Measurements from ENCODE around the gene SSU72.
"Not testable (repeated sequence)": the region's sequence is repeated elsewhere in the genome, so short reads cannot be mapped to it uniquely, and the experiment has no call there.

The SSU72 gene

DNA sequence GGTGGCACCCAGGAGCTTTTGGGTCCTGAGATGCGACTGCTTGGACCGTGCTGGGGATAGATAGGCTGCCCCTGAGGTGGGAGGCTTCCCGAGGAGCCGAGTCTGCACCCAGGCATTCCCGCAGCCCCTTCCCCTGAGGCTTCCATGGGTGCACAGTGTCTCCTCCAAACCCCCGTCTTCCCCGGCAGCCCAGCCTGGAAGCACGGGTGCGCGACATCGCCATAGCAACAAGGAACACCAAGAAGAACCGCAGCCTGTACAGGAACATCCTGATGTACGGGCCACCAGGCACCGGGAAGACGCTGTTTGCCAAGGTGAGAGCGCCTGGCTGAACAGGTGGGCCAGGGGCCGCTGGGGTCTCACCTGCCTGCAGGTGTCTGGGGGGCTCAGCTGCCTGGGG is 51.0 kb downstream of the SSU72 start:
- not testable (repeated sequence) for DNase-seq

DNA sequence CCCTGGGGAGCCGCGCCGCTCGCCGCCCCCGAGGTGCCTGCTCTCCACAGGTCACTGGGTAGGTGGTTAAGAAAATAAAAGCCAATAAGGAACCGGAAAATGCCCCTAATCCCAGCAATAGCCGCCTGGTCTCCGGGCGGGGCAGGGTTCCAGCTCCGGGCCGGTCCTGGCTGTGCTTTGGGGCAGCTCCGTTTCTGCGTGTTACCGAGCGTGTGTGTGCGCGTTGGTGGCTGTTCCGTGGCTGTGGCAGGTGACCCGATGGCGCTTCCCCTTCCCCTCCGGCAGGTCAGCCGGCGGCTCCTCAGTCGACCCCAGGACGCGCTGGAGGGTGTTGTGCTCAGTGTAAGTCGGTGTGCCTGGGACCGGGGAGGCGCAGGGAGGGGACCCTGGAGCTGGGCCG is 51.4 kb downstream of the SSU72 start:
- DNase-seq: not testable (repeated sequence)

DNA sequence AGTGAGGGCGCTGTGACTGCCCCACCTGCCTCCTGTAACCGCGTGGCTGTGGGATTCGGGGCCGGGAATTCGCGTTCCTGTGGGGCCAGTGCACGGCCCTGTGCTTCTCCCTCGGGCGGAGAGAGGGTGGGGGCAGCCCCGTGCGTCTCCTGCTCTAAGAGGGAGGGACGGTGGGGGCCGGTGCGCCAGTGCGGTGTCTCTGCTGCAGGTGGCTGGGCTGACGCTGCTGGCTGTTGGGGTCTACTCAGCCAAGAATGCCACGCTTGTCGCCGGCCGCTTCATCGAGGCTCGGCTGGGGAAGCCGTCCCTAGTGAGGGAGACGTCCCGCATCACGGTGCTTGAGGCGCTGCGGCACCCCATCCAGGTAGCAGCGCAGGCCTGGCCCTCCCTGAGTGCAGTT is 52.1 kb downstream of the SSU72 start:
- DNase-seq: not testable (repeated sequence)

DNA sequence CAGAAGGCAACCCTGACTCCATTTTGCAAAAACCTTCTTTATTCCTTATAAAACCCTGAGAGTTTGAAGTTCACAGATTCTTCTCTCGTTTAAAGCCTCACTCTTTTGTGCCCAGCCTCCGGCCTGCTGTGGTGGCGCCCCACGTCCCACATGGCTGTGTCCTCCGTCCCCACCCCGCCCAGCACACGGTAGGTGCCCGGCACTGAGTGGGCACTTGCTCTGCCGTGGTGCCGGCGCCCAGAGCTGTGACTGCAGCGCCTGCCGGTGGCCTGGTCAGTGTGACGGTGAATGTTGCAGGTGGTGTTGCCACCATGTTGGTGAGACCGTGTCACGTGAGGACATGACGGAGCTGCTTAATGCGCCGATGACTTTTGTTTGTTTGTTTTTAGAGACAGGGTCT is 53.3 kb downstream of the SSU72 start:
- no peak for DNase-seq

DNA sequence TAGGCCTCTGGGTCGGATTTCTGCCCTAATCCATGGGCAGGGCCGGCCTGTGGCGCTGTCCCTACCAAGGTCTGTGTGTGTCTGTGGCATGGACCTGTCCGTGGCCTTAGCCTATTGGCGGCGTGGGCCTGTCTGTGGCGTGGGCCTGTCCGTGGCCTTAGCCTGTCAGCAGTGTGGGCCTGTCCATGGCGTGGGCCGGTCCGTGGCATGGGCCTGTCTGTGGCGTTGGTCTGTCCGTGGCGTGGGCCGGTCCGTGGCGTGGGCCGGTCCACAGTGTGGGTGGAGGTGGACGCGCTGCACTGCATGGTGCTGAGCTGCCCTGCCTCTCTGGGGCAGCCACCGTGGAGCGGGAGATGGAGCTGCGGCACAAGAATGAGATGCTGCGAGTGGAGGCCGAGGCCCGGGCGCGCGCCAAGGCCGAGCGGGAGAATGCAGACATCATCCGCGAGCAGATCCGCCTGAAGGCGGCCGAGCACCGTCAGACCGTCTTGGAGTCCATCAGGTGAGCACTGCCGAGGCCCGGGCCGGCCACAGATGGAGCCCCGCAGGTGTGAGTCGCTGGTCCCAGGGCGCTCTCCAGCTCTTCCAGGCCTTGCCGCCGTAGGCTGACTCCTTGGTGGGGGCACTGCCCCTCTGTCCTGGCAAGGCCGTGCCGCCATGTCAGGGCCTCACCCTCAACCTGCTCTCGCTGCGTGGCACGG is 54.7 kb downstream of the SSU72 start:
- DNase-seq: not testable (repeated sequence)

DNA sequence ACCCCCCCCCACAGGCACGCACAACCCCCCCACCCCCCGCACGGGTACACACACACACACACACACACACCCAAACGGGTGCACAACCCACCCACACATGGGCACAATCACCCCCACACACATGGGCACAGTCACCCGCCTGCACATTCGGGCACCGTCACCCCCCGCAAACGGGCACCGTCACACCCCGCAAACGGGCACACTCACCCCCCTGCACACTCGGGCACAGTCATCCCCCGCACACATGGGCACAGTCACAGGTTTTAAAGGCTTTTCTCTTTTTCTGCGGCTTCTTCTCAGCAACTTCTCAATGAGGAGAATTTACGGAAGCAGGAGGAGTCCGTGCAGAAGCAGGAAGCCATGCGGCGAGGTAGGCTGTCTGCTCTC is 56.0 kb downstream of the SSU72 start:
- DNase-seq: not testable (repeated sequence)

DNA sequence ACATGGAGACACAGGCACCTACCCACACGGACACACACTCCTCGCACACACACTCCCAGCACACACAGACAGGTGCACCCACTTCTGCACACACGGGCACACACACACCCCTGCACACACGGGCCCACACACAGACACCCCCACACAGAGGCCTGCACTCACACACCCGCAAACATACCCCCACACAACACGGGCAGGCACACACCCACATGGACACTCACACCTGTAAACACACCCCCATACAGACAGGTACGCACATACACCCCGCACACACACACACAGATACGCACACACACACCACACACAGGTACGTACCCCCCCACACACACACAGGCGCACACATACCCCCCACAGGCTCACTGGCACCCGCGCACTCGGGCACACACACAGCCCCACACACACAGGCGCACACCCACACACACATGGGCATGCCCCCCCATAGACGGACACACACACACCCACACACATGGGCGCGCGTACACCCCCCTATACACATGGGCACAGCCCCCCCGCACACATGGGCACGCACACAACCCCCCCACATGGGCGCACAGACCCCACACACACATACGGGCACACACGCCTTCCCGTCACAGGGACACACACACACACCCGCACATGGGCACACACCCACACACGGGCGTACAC is 56.6 kb downstream of the SSU72 start:
- DNase-seq: no peak

DNA sequence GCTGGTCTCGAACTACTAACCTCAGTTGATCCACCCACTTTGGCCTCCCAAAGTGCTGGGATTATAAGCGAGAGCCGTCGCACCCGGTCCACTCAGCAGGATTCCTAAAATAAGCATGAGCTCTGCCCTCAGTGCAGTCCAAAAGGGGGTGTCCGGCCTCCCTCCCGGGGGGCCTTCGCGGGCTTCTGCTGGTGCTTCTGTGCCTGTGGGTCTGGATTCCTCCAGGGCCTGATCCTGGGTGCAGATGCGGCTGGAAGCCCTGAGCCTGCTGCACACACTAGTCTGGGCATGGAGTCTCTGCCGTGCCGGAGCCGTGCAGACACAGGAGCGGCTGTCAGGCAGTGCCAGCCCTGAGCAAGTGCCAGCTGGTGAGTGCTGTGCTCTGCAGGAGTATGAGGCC is 57.7 kb downstream of the SSU72 start:
- not testable (repeated sequence) for DNase-seq

DNA sequence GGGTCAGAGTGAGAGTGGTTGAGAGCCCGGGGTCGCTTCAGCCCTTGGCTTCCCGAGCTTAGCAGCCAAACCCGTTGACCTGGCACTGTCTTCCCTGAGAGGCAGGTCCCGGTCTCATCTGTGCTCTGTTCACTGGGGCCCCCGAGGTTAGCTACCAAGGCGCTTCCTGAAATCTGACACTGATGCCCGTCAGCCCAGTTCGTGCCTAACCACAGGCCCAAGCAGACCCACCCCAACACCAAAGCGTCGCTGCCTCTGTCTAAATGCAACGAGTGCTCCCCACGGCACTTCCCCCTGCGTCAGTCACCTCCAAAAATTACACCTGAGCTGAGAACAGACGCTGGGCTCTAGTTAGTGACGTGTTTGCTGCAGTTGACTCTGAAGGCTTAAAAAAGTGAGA is 60.3 kb downstream of the SSU72 start:
- DNase-seq: not testable (repeated sequence)

DNA sequence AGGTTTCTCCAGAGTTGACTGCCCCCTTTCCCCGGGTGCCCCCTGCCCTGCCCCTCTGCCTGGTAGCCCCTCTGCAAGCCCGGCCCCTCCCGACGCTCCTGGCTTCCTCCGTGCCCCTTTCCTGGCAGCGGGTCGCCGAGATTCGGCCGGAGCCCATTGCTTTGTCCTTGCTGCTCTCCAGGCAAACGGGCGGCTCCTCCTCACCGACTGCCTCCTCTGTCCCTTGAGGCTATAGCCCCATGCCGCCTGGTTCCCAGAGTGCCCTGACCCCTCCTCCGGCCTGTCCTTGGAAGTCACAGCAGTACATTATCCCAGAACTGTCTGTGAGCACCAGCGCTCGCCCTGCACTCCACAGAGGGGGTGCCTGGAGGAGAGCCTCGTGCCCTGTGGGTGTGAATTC is 61.0 kb downstream of the SSU72 start:
- not testable (repeated sequence) for DNase-seq

DNA sequence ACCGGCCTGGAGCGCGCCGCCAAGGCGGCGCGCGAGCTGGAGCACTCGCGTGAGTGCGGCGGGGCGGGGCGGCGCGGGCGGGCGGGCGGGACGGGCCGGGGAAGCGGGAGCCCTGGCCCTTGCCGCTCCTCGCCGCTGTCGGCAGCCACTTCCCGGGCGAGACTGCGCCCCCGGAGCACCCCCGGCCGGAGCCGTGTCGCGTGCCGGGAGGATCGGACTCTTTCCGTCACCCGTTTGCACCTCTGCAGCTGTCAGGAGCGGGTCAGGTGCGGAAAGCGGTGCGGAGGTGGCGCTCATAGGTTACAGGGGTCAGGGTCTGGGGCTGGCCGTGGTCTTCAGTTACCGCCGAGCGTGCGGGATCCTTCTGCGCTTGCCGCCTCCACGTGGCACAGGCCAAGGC is 62.2 kb downstream of the SSU72 start:
- peak; percentile 20 for DNase-seq

DNA sequence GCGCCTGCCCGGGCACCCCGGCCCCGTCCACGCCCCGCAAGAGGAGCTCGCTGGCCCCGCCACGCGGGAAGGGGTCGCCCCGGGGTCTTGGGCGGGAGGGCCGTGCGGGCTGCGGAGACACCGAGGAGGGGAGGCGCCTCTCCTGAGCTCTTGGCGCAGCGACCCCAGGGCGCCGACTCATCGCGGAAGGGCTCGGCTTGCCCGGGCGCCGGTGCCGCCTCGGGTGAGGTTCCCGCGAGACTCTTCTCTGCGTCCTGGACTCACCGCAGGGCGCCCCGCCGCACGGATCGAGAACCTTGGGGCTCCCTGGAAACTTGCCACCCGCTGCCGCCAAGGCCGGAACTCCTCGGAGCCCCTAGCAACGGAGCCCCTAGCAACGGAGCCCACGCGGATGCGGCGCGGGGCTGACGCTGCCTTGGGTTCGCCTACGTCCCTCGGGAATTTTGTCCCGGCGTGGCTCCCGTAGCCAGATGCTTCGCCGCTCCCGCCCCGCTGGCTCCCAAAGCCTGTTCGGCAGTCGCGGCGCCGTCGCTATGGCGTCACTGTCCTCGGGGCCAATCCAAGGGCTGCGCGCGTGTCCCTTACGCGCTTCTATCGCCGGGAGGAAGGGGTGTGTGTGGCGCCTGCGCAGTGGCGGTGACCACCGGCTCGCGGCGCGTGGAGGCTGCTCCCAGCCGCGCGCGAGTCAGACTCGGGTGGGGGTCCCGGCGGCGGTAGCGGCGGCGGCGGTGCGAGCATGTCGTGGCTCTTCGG is 63.0 kb downstream of the SSU72 start, which contains the start of gene ATAD3A:
TSS of gene ATAD3A (plus strand) at position 630 of the 753 bp plus-strand sequence. CDS start at position 737, 107 bp downstream.
- DNase-seq: peak; percentile 96

DNA sequence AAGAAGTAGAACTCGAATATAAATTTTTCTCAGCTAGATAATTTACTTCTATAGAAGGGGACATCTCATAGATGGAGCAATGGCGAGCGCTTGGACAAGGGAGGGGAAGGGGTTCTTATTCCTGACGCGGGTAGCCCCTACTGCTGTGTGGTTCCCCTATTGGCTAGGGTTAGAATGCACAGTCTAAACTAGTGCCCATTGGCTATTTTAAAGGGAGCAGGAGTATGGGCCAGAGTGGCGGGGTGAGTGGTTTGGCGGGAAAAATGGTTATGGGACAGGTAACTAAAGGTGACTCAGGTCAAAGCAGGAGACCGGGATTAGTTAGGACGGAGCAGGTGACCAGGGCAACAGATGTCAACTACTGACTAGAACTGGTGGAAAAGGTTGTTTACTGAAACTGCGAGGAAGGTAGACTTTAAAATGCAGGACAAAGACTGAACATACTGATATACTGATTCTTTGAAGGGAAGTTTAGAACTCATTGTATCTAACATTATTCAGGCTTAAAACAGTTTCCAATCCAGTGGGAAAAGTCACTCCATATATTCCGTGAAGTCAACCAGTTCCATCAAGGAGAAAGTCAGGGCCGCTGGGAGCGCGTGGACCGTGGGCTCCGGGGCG is 63.6 kb downstream of the SSU72 start:
- DNase-seq: peak; percentile 13

DNA sequence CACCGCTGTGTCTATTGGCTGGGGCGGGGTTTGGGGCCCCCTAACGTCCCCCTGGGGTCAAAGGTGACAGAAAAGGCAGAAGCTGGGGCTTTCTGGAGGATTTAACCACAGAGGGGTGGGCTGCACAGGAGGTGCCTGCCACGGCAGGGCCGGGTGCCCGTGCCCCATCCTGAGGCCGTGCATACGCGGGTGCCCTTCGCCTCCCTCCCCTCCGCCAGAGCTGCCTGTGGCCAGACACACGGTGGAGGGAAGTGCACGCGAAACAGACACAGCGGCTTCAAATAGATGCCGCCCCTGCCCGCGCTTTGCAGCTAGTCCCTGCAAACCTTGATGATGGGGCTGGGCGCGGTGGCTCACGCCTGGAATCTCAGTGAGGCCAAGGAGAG is 65.2 kb downstream of the SSU72 start:
- not testable (repeated sequence) for DNase-seq

DNA sequence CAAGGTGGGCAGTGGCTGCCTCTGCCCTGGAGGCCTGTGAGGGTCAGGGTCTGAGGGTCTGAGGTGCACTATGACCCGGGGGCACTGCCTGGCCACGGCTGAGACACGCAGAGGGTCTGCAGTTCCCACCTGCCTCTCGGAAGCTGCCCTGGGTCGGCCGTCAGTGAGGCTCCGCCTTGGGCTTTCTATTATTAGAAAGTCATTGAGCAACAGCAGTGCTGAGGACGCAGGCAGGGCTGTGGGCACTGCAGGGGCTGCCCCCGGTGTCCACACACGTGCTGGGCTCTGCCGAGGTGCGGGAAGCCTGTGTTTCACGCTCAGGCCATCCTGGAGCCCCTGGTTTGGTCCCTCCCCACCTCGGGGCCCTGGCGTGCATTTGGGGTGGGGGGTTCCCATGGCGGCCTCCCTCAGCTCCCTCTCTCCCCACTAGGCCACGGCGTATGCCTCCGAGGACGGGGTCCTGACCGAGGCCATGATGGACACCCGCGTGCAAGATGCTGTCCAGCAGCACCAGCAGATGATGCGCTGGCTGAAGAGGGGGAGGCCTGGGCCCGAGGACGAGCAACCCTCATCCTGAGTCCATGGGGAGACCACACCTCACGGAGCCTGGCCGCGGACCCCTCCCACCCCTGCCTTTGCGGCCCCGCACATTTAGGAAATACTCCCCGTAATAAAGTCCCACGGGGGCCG is 65.7 kb downstream of the SSU72 start:
- not testable (repeated sequence) for DNase-seq

DNA sequence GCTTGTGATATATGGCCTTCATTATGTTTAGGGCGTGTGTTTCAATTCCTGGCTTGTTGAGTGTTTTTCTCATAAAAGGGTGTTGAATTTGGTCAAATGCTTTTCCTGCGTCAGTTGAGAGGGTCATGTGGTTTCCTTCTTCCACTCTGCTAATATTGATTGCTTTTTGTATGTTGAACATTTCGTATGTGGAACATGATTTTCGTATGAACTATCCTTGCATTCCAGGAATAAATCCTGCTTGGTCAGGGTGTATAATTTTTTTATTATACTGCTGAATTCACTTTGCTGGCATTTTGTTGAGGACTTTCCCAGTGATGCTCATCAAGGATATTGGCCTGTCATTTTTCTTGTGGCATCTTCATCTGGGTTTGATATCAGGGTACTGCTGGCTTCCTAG is 67.4 kb downstream of the SSU72 start:
- no peak for DNase-seq

DNA sequence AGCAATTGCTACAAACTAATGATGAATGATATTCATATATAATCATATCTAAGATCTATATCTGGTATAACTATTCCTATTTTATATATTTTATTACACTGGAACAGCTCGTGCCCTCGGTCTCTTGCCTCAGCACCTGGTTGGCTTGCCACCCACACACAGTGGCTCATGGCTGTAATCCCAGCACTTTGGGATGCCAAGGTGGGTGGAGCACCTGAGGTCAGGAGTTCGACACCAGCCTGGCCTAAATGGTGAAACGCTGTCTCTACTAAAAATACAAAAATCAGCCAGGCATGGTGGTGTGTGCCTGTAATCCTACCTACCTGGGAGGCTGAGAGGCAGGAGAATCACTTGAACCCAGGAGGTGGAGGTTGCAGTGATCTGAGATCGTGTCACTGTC is 68.9 kb downstream of the SSU72 start:
- DNase-seq: not testable (repeated sequence)

DNA sequence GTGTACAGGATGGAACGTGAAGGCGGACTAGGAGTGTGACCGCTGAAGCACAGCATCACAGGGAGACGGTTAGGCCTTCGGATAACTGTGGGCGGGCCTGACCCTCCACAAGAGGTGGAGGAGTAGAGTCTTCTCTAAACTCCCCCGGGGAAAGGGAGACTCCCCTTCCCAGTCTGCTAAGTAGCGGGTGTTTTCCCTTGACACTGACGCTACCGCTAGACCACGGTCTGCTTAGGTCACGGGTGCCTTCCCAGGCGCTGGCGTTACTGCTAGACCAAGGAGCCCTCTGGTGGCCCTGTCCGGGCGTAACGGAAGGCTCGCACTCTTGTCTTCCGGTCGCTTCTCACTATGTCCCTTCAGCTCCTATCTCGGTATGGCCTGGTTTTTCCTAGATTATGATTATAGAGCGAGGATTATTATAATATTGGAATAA is 69.3 kb downstream of the SSU72 start:
- peak; percentile 49 for DNase-seq

DNA sequence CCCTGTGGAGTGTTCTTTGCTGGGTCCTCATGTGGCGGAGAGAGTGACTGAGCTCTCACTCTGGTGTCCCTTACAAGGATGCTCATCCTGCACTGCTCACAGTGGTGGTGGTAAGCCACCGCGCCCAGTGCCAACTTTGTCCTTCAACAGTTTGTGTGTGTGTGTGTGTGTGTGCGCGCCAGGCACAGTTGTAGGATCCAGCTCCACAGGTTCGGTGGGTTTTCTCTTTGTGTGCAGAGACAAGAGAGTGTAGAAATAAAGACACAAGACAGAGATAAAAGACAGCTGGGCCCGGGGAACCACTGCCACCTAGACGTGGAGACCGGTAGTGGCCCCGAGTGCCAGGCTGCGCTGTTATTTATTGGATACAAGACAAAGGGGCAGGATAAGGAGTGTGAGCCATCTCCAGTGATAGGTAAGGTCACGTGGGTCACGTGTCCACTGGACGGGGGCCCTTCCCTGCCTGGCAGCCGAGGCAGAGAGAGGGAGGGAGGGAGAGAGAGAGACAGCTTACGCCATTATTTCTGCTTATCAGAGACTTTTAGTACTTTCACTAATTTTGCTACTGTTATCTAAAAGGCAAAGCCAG is 69.8 kb downstream of the SSU72 start:
- DNase-seq: peak; percentile 85

DNA sequence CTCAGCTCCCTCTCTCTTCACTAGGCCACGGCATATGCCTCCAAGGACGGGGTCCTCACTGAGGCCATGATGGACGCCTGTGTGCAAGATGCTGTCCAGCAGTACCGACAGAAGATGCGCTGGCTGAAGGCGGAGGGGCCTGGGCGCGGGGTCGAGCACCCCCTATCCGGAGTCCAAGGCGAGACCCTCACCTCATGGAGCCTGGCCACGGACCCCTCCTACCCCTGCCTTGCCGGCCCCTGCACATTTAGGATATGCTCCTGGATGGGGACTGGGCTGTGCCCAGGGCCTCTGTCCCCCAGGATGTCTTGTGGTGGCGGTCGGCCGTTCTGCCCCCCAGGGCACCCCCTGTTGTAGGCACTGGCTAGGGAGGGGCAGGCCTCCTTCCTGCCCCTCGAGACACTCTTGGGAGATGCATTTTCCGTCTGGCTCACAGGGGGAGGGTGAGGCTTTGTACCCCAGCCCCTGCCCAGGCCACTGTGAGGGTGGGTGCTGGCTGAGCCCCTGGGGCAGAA is 79.1 kb downstream of the SSU72 start:
- not testable (repeated sequence) for DNase-seq

DNA sequence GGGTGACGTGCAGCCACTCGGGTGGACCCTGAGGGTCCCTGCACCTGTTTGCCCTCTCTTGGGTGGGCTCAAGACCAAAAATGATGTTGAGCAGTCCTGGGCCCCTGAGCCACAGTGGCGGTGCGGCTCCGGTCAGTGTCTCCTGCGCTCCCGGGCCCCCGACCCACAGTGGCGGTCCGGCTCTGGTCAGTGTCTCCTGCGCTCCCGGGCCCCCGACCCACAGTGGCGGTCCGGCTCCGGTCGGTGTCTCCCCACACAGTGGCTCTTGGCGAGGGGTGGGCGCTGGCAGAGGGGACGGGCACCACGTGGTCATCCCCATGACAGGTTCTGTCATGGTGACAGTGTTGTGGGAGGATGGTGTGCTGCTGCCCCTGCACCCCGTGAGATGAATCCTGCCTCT is 80.4 kb downstream of the SSU72 start:
- not testable (repeated sequence) for DNase-seq

All from CD4-positive, alpha-beta T cell treated with Interleukin-21 for 1 hour (primary cell).